NT2/D1 (cell line): ENCODE data around the gene TRAPPC3.
"Not testable (repeated sequence)": the region's sequence is repeated elsewhere in the genome, so short reads cannot be mapped to it uniquely, and the experiment has no call there.

Experiments used
- DNase-seq: peaks from one replicate; pipeline ENCODE4 v3.0.0-alpha.2; 2011; ENCODE audit warnings: low read depth, low spot score
- H3K27me3 ChIP-seq: 2 replicates; pipeline ENCODE4 v1.6.0; 2011; ENCODE audit warnings: mild to moderate bottlenecking; ENCODE audit not compliant: insufficient read length, insufficient read depth
- H3K36me3 ChIP-seq: 2 replicates; pipeline ENCODE4 v1.6.1; 2011; ENCODE audit warnings: mild to moderate bottlenecking, low read length, mixed read lengths; ENCODE audit not compliant: insufficient read depth, insufficient read length
- H3K4me1 ChIP-seq: 2 replicates; pipeline ENCODE4 v1.5.1; 2011; ENCODE audit not compliant: insufficient read depth, insufficient read length
- H3K4me3 ChIP-seq: 2 replicates; pipeline ENCODE4 v1.5.1; 2011; ENCODE audit warnings: low read depth; ENCODE audit not compliant: insufficient read length
- H3K9ac ChIP-seq: 2 replicates; pipeline ENCODE4 v1.6.0; 2011; ENCODE audit warnings: low read depth; ENCODE audit not compliant: insufficient read length
- H3K9me3 ChIP-seq: 2 replicates; pipeline ENCODE4 v1.5.1; 2011; ENCODE audit warnings: mild to moderate bottlenecking, low read length; ENCODE audit not compliant: insufficient read depth
- SUZ12 ChIP-seq: IDR thresholded peaks from 2 replicates; pipeline ENCODE4 v1.6.1; 2011; ENCODE audit not compliant: insufficient read length, insufficient read depth; ENCODE audit errors: extremely low read depth
- YY1 ChIP-seq: IDR thresholded peaks from 2 replicates; pipeline ENCODE4 v1.6.1; 2011; ENCODE audit not compliant: insufficient read length, insufficient read depth
- ZNF274 ChIP-seq: IDR thresholded peaks from 2 replicates; pipeline ENCODE4 v1.6.1; 2011; ENCODE audit warnings: mild to moderate bottlenecking, low read depth, low read length

The TRAPPC3 gene

DNA sequence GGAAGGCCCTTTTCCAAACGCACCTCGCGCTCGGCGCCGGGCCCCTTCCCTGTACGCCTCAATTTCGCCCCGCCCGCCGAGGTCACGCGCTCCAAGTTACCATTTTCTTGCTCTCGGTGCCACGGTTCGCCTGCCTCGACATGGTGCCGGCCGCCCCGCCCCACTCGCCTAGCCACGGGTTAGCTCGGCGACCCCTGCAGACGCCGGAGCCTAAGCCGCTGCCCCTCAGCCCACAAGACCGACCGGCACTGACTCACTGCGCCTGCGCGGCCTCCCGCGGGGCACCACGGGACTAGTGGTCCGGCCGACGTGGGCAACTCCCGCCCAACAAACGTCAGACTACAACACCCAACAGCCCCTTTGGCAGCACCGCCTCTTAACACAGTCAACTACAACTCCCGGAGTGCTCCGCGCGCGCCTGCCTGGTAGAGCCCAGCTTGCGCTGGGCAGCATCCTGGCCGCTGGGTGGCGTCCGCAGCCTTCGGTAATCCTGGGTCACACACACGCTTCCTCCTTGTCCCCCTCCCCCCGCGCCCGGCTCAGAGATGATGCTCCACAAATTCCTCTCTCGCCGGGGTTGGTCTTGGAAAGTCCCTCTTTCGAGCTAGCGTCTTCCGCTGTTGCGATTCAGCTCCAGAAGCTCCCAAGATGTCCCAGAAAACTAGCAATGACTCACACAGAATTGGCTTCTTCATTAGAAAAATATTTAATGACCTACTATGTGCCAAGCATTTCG lies at the start of gene TRAPPC3:
TSS of gene TRAPPC3 (minus strand) at position 250 of the 736 bp plus-strand sequence. CDS start at position 142, 108 bp downstream.
- H3K36me3 ChIP-seq, result peaks cover 6% of the 10 kb centered on the region
- TF ChIP-seq ZNF274, result no peak
- TF ChIP-seq SUZ12, result no peak
- no peak for TF ChIP-seq YY1
- H3K9ac ChIP-seq, result peak within 1 kb of the TSS; percentile 88
- H3K9me3 ChIP-seq, result no peaks in the 10 kb centered on the region
- H3K4me3 ChIP-seq, result peak within 1 kb of the TSS; percentile 78
- peaks cover 17% of the 10 kb centered on the region for H3K4me1 ChIP-seq
- DNase-seq, result peak; percentile 100
- peaks cover 15% of the 10 kb centered on the region for H3K27me3 ChIP-seq

DNA sequence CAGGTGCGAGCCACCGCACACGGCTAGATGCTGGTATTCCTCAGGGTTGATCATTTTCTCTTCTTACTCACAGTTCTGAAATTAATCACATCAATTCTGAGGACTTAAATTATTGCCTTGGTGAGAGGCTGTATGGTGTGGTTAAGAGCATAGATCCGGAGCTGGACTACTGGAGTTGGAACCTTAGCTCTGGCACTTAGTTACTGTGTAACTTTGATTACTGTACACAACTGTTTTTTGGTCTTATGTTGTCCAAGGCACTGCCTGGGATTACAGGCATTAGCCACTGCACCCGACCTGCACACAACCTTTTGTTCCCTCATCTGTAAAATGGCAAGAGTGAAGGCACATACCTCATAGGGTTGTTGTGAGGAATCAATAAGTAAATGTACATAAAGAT lies 49.4 kb upstream of the TRAPPC3 start:
- Histone ChIP-seq H3K9ac (no peak overlapping the region), H3K4me3 (no peak overlapping the region), H3K36me3 (no peaks in the 10 kb centered on the region), H3K9me3 (no peaks in the 10 kb centered on the region), H3K27me3 (no peaks in the 10 kb centered on the region), H3K4me1 (peaks cover 5% of the 10 kb centered on the region)
- DNase-seq, result no peak
- TF ChIP-seq ZNF274, result no peak
- TF ChIP-seq SUZ12, result no peak
- TF ChIP-seq YY1, result no peak

DNA sequence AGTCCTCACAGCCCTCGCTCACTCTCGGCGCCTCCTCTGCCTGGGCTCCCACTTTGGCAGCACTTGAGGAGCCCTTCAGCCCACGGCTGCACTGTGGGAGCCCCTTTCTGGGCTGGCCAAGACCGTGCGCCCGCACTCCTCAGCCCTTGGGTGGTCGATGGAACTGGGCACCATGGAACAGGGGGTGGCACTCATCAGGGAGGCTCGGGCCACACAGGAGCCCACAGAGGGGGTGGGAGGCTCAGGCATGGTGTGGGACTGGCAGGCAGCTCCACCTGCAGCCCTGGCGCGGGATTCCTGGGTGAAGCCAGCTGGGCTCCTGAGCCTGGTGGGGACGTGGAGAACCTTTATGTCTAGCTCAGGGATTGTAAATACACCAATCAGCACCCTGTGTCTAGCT lies 47.5 kb upstream of the TRAPPC3 start:
- H3K4me3 ChIP-seq, H3K4me1 ChIP-seq, DNase-seq, H3K9ac ChIP-seq, H3K27me3 ChIP-seq, H3K9me3 ChIP-seq, H3K36me3 ChIP-seq: not testable (repeated sequence)

DNA sequence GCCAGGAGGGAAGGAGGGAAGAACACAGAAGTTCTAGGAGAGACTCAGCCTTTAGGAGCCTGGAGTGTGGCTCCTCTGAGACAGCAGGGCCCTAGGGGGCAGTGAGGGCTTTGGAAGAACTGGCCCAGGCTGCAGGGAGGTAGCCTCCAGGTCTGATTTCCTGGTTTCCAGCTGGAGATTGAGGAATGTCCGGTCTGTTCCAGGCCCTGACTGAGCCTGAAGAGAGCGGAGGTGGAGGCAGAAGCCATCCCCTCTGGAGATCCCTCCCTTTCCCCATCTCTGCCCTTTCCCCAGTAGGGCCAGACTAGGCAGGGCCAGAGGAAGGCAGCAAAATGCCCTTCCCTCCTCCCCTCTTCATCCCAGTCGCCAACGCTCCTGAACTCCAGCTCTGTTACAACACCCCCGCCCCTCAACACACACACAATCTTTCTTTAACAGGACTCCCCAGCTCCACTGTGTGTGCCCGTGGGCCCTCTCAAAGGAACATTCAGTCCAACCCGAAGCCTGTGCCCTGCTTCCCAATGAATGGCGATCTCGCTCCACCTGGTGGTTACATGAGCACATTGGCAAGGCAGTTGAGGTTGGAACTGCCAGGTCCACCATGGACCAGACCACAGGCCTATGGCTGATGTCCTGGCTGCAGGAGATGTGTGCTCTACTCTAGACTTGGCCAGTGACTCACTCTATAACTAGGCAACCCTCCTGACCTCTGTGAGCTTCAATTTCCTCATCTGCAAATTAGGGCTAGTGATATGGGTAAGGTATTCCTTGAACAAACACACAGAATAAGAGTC lies 38.7 kb upstream of the TRAPPC3 start:
- H3K9me3 ChIP-seq, result no peaks in the 10 kb centered on the region
- no peak for TF ChIP-seq SUZ12
- TF ChIP-seq YY1, result no peak
- TF ChIP-seq ZNF274, result no peak
- peaks cover 11% of the 10 kb centered on the region for H3K36me3 ChIP-seq
- no peaks in the 10 kb centered on the region for H3K27me3 ChIP-seq
- H3K4me1 ChIP-seq, result peaks cover 12% of the 10 kb centered on the region
- H3K9ac ChIP-seq, result peak overlapping the region; percentile 63
- DNase-seq, result peak; percentile 90
- H3K4me3 ChIP-seq, result no peak overlapping the region

DNA sequence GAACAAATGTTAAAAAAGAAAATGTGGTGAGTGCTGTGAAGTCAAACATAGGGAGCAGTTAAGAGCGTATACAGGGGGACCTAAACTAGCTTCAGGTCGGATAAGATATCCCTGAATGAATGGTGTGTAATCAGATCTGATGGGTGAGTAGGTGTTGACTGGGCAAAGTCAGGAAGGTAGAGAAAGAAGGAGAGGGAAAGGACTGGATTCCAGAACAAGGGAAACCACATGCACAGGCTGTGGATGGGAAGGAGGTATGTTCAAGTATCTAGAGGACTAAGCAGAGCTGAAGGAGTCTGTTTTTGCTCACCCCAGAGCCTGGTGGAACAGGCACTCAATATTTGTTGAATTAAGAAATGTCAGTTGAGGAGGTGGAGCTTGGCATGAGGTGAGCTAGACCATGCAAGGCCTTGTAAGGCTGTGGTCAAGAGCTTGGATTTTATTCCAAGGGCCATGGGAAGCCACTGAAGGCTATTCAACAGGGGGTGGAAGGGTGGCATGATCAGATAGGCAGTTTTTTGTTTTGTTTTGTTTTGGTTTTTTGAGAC lies 34.1 kb upstream of the TRAPPC3 start:
- TF ChIP-seq YY1, result no peak
- TF ChIP-seq ZNF274, result no peak
- no peak for TF ChIP-seq SUZ12
- peak overlapping the region; percentile 2 for H3K9ac ChIP-seq
- no peak overlapping the region for H3K4me3 ChIP-seq
- no peaks in the 10 kb centered on the region for H3K27me3 ChIP-seq
- DNase-seq, result no peak
- peaks cover 49% of the 10 kb centered on the region for H3K36me3 ChIP-seq
- H3K9me3 ChIP-seq, result no peaks in the 10 kb centered on the region
- H3K4me1 ChIP-seq, result peaks cover 26% of the 10 kb centered on the region

DNA sequence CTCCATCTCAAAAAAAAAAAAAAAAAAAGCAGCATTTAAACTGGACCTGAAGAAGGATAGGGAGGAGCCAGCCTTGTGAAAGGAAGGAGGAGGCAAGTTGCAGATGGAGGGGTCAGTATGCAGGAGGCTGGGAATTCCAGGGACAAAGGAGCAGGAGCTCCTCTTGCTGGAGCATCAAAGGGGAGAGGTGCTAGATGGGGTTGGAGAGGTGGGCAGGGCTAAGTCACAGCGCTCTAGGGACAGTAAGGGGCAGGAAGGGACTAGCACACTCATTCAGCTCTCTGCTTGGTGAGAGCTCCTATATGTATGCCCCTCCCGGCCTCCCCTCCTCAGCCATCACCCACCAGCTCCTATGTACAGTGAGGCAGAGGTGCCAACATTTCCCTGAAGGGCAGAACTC lies 33.4 kb upstream of the TRAPPC3 start:
- Histone ChIP-seq H3K27me3 (no peaks in the 10 kb centered on the region), H3K4me3 (no peak overlapping the region), H3K36me3 (peaks cover 55% of the 10 kb centered on the region), H3K9me3 (no peaks in the 10 kb centered on the region), H3K9ac (no peak overlapping the region), H3K4me1 (peaks cover 25% of the 10 kb centered on the region)
- TF ChIP-seq SUZ12, result no peak
- TF ChIP-seq ZNF274, result no peak
- TF ChIP-seq YY1, result no peak
- DNase-seq, result peak; percentile 62

DNA sequence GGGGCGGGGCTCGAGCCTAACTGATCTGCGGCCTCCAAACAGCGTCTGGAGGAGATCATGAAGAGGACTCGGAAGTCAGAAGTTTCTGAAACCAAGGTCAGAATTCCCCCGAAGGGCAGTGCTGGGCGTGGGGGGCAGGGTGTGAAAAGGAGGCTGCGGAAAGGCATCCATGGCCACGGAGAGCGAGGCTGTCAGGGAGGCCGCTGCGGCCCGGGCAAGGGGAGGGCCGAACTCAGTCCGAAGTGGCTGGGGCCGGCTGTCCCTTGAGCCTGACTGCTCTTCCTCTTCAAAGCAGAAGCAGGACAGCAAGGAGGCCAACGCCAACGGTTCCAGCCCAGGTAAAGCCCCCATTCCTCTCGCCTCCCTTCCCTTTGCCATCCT lies 29.9 kb upstream of the TRAPPC3 start:
- no peak for TF ChIP-seq ZNF274
- TF ChIP-seq SUZ12, result no peak
- TF ChIP-seq YY1, result no peak
- Histone ChIP-seq H3K36me3 (peaks cover 86% of the 10 kb centered on the region), H3K4me3 (peak overlapping the region; percentile 10), H3K9ac (peak overlapping the region; percentile 80), H3K4me1 (peaks cover 43% of the 10 kb centered on the region), H3K27me3 (no peaks in the 10 kb centered on the region), H3K9me3 (no peaks in the 10 kb centered on the region)
- no peak for DNase-seq
